ENCODE measurements around the gene GMPR2.
"Not testable (repeated sequence)": the region's sequence is repeated elsewhere in the genome, so short reads cannot be mapped to it uniquely, and the experiment has no call there.

The GMPR2 gene

DNA sequence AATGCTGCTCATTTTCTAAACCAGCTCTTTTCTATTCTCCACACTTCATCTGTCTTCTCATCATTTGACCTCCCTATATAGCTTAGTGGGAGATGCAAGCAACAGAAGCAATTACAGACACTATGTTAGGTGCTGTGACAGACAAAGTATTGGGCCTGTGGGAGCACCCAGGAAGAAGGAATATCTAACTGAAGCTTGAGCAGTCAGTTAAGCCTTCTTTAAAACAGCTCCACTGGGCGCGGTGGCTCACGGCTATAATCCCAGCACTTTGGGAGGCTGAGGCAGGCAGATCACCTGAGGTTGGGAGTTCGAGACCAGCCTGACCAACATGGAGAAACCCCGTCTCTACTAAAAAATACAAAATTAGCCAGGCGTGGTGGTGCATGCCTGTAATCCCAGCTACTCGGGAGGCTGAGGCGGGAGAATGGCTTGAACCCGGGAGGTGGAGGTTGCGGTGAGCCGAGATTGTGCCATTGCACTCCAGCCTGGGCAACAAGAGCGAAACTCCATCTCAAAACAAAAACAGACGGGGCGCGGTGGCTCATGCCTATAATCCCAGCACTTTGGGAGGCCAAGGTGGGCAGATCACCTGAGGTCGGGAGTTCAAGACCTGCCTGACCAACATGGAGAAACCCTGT lies 29.4 kb upstream of the GMPR2 start:
- not testable (repeated sequence) for DNase-seq

DNA sequence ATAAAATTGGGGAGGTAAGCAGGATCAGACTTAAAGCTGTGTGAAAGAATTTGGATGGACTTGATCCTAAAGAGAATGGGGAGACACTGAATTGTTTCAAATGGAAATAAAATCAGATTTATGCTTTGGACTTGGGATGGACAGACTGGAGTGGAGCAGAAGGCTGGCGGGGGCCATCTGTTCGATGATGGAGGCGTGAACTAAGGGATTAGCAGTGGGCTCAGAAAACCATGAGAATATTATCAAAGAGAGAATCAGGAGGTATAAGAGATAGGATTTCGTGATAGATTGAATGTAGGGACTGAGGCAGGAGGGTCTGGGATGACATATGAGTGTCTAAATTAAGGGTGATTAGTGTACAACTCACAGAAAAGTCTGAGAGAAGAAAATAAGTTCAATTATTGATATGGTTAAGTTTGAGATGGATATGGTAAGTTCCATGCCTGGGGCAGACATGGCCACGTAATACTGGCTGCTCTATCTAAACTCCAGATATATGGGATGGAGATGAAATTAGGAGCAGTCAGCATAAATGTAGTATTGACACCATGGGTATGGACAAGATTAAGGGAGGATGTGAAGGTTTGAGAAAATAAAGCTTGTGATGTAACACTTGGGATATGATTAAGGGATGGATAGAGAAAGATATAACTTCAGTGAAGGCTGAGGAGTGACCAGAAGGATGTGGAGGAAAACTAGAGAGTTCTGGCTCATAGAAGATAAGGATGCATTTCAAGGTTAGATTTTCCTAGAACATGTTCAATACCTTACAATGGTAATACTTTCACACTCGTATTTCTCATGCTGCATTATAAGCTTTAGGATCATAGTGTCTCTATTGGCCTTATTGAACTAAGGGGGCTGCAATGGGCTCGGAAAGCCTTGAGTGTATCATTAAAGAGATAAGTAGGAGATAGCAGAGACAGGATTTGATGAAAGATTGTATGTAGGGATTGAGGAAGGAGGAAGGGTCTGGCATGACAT lies 28.3 kb upstream of the GMPR2 start:
- DNase-seq = no peak

DNA sequence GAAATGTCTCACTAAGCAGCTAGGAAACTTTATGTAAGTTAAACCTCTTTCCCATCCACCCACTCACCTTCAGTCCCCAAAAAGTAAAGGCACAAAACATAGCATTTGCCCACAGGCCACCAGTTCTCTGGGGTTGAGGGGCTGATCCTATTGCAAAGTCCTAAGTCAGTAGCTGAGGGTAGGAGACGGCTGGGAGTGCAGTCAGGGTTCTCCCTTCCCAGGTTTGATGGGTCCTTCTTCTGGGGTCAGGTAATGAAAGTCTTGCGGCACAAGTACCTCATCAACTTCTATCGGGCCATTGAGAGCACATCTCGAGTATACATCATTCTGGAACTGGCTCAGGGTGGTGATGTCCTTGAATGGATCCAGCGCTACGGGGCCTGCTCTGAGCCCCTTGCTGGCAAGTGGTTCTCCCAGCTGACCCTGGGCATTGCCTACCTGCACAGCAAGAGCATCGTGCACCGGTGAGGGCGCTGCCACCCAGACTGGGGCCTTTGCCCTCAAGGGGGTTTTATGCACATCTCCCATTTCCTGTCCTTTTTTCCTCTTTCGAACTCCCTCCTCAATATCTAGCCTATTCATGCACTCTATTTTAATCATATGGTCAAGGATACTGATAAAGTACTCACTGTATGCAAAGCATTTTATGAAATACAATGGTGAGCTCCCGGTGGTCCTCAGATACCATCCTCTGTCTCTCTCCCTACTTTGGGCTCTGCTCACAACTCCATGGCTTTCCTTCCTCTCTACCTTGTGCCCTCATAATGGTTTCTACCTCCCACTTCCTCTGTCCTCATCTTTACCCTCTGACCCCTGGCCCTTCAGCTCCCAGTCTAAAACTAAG lies 26.2 kb upstream of the GMPR2 start:
- DNase-seq = no peak

DNA sequence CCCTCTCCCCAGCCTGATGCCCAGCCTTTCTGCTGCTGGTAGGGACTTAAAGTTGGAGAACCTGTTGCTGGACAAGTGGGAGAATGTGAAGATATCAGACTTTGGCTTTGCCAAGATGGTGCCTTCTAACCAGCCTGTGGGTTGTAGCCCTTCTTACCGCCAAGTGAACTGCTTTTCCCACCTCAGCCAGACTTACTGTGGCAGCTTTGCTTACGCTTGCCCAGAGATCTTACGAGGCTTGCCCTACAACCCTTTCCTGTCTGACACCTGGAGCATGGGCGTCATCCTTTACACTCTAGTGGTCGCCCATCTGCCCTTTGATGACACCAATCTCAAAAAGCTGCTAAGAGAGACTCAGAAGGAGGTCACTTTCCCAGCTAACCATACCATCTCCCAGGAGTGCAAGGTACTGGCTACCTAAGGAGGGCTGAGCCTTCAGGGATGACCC lies 25.6 kb upstream of the GMPR2 start:
- DNase-seq = no peak

DNA sequence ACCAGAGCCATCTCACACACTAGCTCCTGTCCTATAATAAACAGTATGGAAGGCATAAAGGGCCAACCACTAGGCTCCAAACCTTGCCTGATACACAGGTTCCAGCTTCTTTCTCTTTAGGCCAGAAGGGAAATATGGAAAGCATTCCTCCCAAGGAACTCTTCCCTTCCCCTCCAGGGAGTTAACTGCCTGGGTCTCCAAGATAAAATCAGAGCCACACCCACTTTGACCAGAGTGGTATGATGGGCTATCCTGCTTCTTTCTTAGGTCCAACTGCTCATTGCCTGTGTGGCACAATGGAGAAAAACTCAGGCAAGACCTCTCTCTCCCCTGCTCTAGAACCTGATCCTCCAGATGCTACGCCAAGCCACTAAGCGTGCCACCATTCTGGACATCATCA lies 25.1 kb upstream of the GMPR2 start:
- DNase-seq = no peak

DNA sequence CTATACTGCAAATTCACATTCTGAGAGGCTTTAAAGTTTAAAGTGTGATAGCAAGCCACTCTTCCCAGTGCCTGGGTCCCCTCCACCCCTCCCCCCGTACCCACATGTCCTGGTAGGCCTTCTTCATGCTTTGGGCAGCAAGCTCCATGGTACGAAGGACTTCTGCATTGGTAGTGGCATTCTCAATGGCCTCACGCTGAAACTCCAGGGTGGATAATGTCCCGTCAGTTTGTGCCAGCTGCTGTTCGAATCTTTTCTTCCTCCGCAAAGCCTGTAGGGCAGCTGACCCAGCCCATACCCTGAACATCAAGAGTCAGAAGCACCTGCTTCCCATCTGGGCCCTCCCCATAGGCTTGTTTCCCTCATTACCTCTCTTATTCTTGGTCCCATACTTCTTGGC lies 21.4 kb upstream of the GMPR2 start:
- DNase-seq = no peak

DNA sequence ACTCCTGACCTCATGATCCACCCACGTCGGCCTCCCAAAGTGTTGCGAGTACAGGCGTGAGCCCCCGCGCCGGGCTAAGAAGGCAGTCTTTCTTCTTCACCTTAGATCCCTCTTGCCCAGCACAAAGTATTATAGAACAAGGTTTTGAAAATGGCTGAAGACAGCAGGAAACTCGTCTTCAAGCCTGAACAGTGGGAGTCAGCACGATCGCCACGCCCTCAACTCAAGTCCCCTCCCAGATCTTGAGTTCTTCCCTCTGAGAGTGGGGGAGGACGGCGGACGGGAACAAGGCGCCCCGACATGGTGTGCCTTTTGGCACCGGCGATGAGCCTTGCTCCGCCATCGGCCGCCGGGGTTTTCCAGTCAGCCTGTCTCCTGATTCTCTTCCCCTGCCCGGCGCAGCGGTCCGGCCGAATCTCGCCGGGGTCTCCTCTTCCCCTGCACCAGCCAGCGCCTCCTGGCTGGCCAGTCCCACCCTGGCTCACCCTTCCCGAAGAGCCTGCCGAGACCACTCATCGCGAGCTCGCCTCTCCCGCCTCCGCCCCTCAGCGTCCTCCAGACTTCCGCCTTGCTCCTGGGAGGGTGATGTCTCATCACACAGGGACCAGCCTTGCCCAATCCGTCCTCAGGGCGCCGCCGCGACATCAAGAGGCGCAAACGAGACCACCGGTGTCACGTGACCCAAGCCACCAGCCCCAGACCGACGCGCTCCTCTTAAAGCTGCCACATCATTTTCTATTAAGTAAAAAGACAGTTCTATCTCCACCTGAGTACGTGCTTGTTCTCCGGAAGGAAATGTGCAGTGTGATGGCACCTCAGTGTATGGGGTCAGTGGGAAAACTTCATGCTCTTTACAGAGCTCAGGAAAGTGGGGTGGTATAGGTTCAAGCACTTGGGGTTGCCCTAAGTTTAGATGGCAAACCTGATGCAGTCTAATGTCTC lies 19.5 kb upstream of the GMPR2 start, which contains the start of gene CHMP4A:
CHMP4A (minus strand) TSS at position 565 of the 942 bp plus-strand sequence; CDS start at position 516, 49 bp downstream.
- peak; percentile 96 for DNase-seq

DNA sequence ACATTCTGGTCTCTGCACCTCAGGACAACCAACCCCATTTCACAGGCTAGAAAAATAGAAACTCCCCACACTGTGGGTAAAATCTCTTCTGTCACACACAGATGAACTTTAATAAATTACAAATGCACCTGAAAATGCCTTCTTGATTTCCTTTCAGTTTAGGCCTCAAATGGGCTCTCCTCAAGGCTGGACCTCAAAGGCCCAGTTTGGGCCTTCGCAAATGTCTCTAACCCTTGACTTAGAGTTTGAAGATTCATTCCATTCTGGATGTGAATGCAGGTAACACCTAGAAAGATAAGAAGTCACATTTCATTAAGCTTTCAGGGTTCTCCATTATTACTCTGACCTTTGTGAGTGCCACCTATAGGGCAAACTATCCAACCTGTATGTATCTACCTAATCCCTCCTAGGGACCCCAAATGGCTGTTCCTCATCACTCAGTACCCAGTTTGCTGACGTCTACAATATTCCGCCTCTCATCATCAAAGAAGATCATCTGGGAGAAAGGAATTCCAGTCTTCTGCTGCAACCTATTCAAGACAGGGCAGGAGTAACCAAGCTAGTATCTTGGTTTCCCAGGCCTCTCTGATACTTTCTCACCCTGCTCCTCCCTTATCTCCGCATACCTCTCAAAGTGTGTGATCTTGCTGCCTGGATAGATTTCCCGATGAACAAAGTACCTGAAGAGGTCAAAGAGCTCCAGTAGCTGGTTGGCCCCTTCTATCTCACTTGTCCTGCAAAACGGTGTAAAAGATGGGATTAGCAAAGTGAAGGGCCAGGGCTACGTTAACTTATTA lies 18.7 kb upstream of the GMPR2 start:
- DNase-seq = no peak

DNA sequence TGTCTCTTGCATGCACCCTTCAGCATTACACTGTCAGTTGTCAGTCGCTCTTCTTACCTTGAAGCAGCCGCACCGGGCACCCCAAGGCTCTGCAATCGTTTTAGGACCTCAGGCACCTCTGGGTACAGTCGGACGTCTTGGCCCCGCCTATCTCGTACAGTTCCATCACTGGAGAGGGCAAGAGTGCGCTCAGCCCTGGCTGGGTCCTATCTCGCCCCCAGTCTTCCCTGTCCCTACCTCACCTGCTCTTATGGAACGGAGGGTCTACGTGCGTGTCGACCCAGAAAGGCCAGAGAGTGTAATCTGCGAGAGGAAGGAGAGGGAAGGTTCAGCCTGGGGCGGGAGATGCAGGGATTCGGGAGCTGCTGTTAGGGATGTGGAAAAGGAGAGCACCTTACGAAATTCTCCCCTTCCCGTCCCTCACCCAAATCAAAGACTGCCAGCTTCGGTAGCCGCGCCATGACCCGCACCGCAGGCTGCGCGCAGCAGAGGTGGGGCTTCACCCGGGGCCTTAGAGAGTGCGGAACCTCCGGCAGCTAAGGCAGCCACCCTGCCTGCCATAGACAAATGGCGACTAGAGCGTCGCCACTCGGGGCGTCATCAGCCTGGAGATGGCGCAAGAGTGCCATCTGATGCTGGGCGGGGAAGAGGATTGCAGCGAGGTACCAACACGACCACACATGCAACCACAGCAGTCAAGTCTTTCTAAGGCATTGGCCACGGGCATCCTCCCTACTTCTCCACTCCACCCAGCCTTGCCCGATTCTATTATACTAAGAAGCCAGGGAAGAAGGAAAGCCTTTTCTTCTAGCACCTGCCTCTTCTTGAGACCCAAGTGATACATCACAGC lies 17.0 kb upstream of the GMPR2 start, which contains the start of gene MDP1:
MDP1 (minus strand) TSS at position 572 of the 850 bp plus-strand sequence; CDS start at position 461, 111 bp downstream.
- DNase-seq = peak; percentile 91

DNA sequence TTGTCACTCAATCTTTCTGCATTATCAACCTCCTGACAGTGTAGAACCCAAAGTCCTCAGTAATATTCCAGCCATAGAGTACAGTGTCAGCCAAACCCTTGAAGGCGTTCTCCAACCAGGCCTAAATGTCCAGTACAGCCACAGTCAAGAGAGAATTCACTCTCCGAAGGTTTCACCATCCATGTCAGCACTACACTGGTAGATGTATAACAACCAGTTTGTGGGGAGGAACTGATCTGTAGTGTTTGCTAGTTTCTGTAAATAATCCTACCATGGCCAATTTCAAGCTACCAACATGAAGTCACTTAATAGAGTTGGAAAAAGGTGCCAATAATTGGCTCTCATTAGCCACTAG lies 16.4 kb upstream of the GMPR2 start:
- DNase-seq = no peak

DNA sequence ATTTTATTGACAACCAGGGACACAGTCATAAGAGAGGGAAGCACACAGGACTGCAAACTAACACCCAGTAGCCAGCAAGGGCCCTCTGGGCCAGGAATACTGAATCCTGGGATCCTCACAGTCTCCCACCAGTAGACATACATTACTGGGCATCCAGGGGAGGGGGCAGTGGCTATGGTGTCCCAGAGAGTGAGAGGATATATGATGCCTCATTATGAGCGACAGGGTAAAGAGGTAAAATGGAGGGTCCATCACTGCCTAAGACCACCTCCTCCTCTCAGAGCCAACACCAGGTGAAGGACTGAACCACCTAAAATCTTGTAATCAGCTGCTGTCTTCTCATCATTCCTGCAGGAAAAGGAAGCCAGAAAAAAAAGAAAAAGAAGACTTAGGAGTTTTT lies 15.9 kb upstream of the GMPR2 start:
- DNase-seq = not testable (repeated sequence)

DNA sequence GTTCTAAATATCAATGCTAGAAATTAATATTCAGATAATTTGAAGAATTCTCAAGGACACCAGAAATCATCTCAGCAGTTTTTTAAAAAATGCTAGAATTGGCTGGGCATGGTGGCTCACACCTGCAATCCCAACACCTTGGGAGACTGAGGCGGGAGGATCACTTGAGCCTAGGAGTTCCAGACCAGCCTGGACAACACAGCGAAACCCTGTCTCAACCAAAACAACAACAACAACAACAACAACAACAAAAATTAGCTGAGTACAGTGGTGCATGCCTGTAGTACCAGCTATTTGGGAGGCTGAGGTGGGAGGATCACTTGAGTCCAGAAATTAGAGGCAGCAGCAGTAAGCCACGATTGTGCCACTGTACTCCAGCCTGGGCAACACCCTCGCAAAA lies 13.6 kb upstream of the GMPR2 start:
- no peak for DNase-seq

DNA sequence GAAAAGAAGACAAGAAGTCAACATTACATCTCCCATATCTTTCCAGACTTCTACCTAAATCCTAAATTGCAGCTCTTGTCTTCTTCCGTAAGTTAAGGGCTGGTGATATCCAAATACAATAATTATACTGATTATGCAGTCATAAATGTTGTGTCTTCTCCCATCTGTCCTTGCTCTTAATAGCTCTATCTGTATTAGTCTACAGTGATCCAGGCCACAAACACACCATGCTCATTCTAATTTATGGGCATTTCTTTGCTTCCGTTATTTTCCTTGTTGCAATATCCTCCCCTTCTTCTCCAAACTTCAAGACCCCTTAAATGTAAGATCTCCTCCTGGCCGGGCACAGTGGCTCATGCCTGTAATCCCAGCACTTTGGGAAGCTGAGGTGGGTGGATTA lies 13.2 kb upstream of the GMPR2 start:
- DNase-seq = no peak

DNA sequence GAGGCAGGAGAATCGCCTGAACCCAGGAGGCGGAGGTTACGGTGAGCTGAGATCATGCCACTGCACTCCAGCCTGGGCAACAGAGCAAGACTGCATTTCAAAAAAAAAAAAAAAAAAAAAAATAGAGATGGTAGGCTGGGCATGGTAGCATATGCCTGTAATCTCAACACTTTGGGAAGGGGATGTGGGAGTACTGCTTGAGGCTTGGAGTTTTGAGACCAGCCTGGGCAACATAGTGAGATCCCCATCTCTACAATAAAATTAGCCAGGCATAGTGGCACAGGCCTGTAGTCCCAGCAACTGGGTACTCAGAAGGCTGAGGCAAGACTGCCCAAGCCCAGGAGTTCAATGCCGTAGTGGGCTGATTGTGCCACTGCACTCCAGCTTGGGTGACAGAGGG lies 9.7 kb upstream of the GMPR2 start:
- DNase-seq = not testable (repeated sequence)

DNA sequence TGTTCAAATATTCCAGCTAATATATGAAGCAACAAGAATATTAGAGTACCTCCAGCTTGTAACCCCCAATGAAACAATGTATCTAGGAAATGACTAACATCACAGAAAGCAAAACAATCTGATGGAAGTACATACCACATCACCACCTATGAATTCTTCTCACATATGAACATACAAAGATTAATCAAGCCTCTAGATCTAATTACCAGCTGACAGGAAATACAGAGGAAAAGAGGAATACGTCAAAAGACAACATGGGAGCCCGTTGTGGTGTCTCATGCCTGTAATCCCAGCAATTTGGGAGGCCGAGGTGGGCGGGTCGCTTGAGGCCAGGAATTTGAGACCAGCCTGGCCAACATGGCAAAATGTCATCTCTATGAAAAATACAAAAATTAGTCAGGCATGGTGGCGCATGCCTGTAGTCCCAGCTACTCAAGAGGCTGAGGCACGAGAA lies 8.1 kb upstream of the GMPR2 start:
- DNase-seq = no peak

DNA sequence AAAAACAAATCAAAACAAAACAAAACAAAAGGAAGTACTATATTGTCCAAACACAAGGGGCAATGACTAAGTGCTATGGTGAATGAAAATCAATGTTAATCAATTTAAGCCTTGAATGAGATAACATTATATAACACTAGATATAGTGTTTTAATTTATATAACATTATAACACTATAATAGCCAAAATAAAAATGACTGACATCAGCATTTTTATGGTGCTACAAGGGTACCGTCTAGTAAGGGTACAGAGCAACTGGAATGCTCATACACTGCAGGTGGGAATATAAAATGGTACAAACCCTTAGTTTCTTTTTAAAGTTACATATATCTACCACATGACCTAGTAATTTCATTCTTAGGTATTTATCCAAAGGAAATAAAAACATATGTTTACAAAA lies 6.3 kb upstream of the GMPR2 start:
- DNase-seq = no peak

DNA sequence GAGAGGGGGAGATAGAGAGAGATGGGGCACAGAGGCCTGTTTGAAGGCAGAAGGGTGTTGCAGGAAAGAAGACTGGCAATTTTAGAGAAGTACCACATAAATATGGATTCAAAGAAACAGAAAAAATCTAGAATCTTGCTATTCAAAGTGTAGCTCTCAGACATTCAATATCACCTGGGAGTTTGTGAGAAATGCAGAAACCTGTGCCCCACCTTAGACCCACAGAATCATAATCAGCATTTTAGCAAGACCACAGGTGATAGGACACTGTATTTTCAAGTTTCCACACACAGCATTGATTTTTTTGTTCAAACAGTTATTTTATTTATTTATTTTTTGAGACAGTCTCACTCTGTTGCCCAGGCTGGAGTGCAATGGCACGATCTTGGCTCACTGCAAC lies 3.8 kb upstream of the GMPR2 start:
- DNase-seq = no peak

DNA sequence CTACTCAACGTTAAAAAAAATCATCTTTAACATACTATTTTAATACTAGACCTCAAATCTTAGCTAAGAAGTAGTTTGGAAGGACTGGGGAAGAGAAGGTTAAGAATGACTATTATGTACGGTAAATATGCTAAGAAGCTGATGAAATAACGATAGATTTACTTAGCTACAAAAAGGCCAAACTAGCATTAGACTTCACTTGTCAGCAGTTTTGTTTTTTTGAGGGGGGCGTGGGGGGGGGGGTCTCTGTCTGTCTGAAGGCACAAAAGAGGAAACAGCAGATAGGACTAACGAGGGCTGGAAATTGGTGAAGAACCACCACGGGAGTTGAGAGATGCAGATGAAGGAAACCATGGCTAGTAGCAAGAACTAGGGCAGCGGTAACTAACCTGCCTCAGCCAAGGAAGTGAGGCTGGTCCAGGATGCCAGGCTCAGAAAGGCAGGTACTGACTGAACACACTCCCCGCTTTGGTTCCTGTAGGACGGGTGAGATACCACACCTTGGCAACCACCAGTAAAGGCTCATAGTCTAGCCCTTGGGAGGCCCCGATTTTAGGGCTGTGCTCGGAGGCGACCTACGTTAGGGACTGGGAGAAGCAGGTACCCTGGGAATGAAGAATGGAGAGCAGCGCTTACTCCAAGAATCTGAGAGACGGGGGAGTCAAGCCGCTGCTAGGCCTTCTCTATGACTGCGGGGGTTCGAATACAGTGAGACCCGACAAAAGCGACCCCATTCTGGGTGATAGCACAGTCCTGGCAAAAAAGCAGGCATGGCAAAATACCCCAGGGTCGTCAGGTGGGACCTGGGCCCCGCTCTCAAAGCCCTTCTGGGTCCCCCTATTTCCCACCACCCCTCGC lies 1.2 kb upstream of the GMPR2 start:
- DNase-seq = no peak

DNA sequence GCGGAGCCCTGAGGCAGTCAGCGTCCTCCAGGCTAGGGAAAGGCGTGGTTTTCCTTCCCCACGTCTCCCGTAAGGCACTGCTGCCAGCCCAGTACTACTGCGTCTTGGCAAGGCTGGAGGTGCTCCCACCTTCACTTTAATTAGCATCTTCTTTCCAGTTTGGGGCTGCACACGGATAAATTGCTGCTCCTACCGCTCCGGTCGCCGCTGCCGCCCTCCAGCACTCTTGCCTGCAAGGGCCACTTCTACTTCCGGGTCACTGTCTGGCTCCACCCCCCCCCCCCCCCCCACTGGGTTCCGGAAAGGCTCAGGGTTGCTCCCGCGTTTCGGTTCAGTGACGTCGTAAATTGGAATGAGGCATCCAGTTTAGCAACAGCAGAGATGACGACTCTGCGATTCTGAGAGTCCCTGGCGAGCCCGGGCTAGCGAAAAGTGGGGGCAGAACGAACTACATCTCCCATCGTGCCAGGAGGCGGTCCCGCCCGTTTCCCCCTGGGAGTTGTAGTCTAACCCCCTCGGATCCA lies 546 bp upstream of the GMPR2 start, which contains the start of gene NEDD8:
NEDD8 (minus strand) TSS at position 247 of the 524 bp plus-strand sequence; CDS start at position 147, 100 bp downstream.
- DNase-seq = peak; percentile 96

All from activated CD8-positive, alpha-beta memory T cell treated with anti-CD3 and anti-CD28 coated beads for 24 hours (primary cell).